DND-41 (cell line): ENCODE measurements around the gene DPH1.
A peak's percentile ranks its signal among the peaks of the same experiment; 100 is the strongest.

ENCODE experiments used
- ATAC-seq: fragments of 200-7000 bp; cut with Tn5 transposase; 3 replicates; pipeline ENCODE4 v1.9.1; 2021; ENCODE audit warnings: low read depth; ENCODE audit not compliant: insufficient read depth
- DNase-seq: peaks from one replicate; pipeline ENCODE4 v3.0.0-alpha.2; 2020
- H2AFZ ChIP-seq: 2 replicates; pipeline ENCODE4 v1.6.0; 2012; ENCODE audit warnings: low read depth, low read length
- H3K27ac ChIP-seq: 2 replicates; pipeline ENCODE4 v1.5.1; 2012; ENCODE audit warnings: low read length, inconsistent platforms
- H3K27me3 ChIP-seq: fragments of 200-600 bp; sonication (generic); 2 replicates; pipeline ENCODE4 v1.6.0; 2012; ENCODE audit warnings: low read length, mild to moderate bottlenecking, inconsistent platforms; ENCODE audit not compliant: insufficient read depth, poor library complexity
- H3K36me3 ChIP-seq: 2 replicates; pipeline ENCODE4 v1.5.1; 2012; ENCODE audit warnings: low read length, inconsistent platforms; ENCODE audit not compliant: insufficient read depth
- H3K4me1 ChIP-seq: 2 replicates; pipeline ENCODE4 v1.5.1; 2012; ENCODE audit warnings: mild to moderate bottlenecking, low read length; ENCODE audit not compliant: insufficient read depth
- H3K4me2 ChIP-seq: 2 replicates; pipeline ENCODE4 v1.6.0; 2012; ENCODE audit warnings: mild to moderate bottlenecking, moderate library complexity, low read length, inconsistent platforms; ENCODE audit not compliant: insufficient read depth
- H3K4me3 ChIP-seq, 2 experiments: fragments of 200-600 bp in 1 of 2; shearing (Covaris generic) in 1 of 2; 2 replicates each; pipeline ENCODE4 v1.5.1; 2012 to 2016; ENCODE audit warnings: inconsistent platforms in 2 of 2, low read length in 2 of 2, mild to moderate bottlenecking in 2 of 2, low read depth in 1 of 2, moderate library complexity in 1 of 2
- H3K79me2 ChIP-seq: 2 replicates; pipeline ENCODE4 v1.6.0; 2012; ENCODE audit warnings: low read length, inconsistent platforms; ENCODE audit not compliant: insufficient read depth
- H3K9ac ChIP-seq: 2 replicates; pipeline ENCODE4 v1.6.0; 2012; ENCODE audit warnings: low read depth, mild to moderate bottlenecking, inconsistent platforms, low read length, moderate library complexity
- H3K9me3 ChIP-seq: 2 replicates; pipeline ENCODE4 v1.5.1; 2012; ENCODE audit warnings: low read length, moderate library complexity, mild to moderate bottlenecking, inconsistent platforms; ENCODE audit not compliant: insufficient read depth, severe bottlenecking
- H4K20me1 ChIP-seq: 2 replicates; pipeline ENCODE4 v1.6.0; 2012; ENCODE audit warnings: low read length; ENCODE audit not compliant: insufficient read depth
- EZH2 ChIP-seq: IDR thresholded peaks from 3 replicates; pipeline ENCODE4 v1.6.1; 2012; ENCODE audit warnings: borderline replicate concordance, low read depth, mild to moderate bottlenecking, moderate library complexity, low read length, inconsistent platforms; ENCODE audit not compliant: severe bottlenecking
- TF ChIP-seq, protein P1 (sequence below): IDR thresholded peaks from 2 replicates; pipeline ENCODE4 v1.5.1; 2012; ENCODE audit warnings: borderline replicate concordance, low read length, moderate library complexity, mild to moderate bottlenecking; ENCODE audit not compliant: poor library complexity, severe bottlenecking; ENCODE audit errors: extremely low read depth

DPH1 gene

DNA sequence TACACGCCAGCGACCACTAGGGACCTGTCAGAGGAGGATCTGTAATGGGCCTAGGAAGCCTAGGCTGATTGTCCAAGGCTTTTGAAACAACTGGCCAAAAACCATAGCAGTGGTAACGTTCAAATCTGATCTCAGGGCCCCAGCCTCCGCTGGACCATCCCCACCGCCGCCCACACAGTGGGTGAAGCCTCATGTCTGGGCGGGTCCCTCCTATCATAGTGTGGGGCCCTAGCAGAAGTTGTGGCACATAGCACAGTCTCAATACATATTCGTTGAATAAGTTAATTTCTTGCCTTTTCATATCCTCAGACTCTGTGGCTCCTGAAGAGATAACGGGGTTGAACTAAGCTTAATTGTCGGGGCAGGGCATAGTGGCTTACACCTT lies 818 bp downstream of the DPH1 start:
- H4K20me1 ChIP-seq = peaks cover 12% of the 10 kb centered on the region; the same call in 1 of the 2 replicates
- TF ChIP-seq, protein P1, sequence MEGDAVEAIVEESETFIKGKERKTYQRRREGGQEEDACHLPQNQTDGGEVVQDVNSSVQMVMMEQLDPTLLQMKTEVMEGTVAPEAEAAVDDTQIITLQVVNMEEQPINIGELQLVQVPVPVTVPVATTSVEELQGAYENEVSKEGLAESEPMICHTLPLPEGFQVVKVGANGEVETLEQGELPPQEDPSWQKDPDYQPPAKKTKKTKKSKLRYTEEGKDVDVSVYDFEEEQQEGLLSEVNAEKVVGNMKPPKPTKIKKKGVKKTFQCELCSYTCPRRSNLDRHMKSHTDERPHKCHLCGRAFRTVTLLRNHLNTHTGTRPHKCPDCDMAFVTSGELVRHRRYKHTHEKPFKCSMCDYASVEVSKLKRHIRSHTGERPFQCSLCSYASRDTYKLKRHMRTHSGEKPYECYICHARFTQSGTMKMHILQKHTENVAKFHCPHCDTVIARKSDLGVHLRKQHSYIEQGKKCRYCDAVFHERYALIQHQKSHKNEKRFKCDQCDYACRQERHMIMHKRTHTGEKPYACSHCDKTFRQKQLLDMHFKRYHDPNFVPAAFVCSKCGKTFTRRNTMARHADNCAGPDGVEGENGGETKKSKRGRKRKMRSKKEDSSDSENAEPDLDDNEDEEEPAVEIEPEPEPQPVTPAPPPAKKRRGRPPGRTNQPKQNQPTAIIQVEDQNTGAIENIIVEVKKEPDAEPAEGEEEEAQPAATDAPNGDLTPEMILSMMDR = peak; percentile 72
- TF ChIP-seq EZH2 = no peak
- DNase-seq = no peak
- peaks cover 11% of the 10 kb centered on the region for H3K36me3 ChIP-seq
- H3K27me3 ChIP-seq = peaks cover 7% of the 10 kb centered on the region
- peak overlapping the region; percentile 95 for H3K4me2 ChIP-seq
- ATAC-seq = peak; percentile 21; the same call in 1 of the 3 replicates
- peaks cover 23% of the 10 kb centered on the region for H3K79me2 ChIP-seq
- H3K4me1 ChIP-seq = peaks cover 29% of the 10 kb centered on the region
- H3K27ac ChIP-seq = peak overlapping the region; percentile 70
- H2AFZ ChIP-seq = peak overlapping the region; percentile 95
- H3K4me3 ChIP-seq = peak overlapping the region; percentile 99
- peak overlapping the region; percentile 77 for H3K9ac ChIP-seq
- H3K9me3 ChIP-seq = no peaks in the 10 kb centered on the region

DNA sequence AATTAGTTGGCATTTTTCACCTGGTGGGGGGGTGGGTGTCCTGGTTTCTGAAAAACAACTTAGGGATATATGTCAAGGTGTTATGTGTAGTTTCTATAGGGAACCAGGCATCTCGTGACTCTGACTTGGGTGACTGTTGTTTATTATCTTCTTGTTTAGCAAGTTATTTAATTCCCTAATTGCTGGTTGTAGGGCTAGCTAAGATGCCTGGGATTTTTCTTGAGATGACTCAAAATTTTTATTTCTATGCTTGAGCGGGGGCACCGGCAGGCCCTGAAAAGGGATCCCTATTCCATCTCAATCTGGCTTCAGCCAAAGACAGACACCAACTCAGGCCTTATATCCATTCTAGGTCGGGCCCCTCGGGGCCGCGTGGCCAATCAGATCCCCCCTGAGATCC lies 3.2 kb downstream of the DPH1 start:
- Histone ChIP-seq H3K9me3 (no peaks in the 10 kb centered on the region), H3K4me2 (no peak overlapping the region), H3K27me3 (no peaks in the 10 kb centered on the region), H3K36me3 (peaks cover 34% of the 10 kb centered on the region), H4K20me1 (peaks cover 16% of the 10 kb centered on the region; the same call in 1 of the 2 replicates), H3K9ac (no peak overlapping the region), H3K4me3 (no peak overlapping the region), H3K27ac (no peak overlapping the region), H2AFZ (no peak overlapping the region), H3K4me1 (peaks cover 26% of the 10 kb centered on the region), H3K79me2 (peaks cover 23% of the 10 kb centered on the region)
- ATAC-seq (no peak), DNase-seq (no peak)
- TF ChIP-seq, protein P1 = no peak
- TF ChIP-seq EZH2 = no peak

DNA sequence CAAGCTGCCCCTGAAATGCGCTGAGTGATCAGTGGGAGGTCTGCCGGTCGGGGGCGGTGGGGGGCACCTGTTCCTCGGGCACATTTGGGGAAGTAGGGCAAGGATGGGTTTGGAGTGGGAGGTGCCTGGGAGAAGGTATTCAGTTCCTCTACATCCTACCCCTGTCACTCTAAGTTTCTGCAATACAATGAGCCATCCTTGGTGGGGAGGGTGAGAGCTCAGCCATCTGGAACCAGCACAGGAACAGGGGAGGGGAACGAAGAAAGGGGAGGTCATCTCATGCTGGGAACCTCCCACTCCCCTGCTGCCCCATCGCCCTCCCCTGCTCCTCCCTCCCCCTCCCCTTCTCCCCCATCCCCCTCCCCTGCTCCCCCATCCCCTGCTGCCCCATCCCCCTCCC lies 4.2 kb downstream of the DPH1 start:
- no peak for ATAC-seq

More for the DNA sequence above, 4.2 kb downstream of the DPH1 start:
- Histone ChIP-seq H3K4me3 (no peak overlapping the region), H3K27me3 (no peaks in the 10 kb centered on the region), H3K36me3 (peaks cover 39% of the 10 kb centered on the region), H3K27ac (no peak overlapping the region), H3K9ac (no peak overlapping the region), H3K4me1 (peaks cover 26% of the 10 kb centered on the region), H3K4me2 (no peak overlapping the region), H3K79me2 (peaks cover 23% of the 10 kb centered on the region), H3K9me3 (no peaks in the 10 kb centered on the region), H2AFZ (no peak overlapping the region), H4K20me1 (peaks cover 16% of the 10 kb centered on the region; the same call in 1 of the 2 replicates)
- TF ChIP-seq, protein P1 = no peak
- no peak for TF ChIP-seq EZH2
- DNase-seq = no peak
